Ecto neural progenitor cell (in vitro differentiated cells): ENCODE data around the gene HPS1.

Experiments used
- DNase-seq: peaks from one replicate; pipeline ENCODE4 v3.0.0-alpha.2; 2018; ENCODE audit warnings: low spot score

Gene HPS1

DNA sequence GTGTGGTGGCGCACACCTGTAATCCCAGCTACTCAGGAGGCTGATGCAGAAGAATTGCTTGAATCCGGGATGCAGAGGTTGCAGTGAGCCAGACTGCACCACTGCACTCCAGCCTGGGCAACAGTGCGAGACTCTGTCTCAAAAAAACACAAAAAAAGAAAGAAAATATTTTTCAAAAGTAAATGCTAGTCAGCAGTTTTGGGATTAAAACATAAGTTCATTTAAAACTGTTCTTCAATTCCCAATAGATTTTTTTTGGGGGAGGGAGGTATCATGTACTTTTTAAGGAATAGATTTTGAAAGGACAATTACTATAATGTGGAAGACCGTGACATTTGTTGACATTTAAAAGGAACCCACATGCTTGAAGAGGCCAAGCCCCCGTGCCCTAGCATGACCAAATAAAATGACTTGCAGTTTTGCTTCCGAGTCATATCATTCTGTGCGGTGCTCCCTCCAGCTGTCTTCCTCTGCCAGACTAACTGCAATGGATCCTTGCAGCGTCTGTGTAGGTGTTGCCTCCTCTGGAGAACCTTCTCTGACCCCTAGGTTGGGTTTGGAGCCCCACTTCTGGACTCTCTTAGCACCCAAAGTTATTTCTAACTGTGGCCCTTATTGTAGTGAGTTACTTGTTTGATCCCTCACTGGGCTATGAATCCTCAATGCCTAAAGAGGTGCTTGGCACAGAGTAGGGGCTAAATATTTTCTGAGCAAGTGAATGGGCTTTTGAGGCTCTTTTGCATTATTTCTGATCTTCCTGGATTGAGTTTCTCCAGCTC lies 17.4 kb upstream of the HPS1 start:
- no peak for DNase-seq

DNA sequence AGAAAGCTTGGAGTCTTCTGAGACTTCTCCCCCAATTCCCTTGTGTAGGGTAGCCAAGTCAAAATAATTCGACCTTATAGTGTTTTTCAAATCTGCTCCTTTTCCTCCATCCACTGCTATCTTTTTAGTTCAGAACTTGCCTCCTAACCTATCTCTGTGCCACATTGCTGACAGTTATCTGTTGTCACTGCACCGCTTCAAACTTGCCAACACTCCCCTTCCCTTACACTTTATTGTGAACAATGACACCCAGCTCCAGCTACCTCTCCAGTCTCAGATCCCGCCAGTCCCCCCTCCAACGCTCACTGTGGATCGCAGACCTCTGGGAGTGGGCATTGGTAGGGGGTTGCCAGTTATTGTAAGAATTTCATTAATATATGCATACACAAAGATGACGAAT lies 16.3 kb upstream of the HPS1 start:
- no peak for DNase-seq

DNA sequence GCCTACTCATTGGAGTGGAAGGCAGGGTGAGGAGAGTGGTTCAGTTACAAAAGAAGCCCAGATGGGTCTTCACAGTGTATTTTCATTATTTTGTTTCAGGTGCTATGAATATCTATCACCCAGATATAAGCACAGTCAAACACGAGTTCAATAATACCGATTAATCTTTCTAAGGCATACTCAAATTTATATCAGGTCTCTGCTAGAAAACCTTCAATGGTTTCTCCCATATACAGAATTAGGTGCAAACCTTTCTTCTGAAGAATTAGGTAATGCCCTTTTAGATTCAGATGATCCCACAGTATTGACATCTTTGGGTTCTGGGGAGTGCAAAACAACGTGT lies 14.7 kb upstream of the HPS1 start:
- no peak for DNase-seq

DNA sequence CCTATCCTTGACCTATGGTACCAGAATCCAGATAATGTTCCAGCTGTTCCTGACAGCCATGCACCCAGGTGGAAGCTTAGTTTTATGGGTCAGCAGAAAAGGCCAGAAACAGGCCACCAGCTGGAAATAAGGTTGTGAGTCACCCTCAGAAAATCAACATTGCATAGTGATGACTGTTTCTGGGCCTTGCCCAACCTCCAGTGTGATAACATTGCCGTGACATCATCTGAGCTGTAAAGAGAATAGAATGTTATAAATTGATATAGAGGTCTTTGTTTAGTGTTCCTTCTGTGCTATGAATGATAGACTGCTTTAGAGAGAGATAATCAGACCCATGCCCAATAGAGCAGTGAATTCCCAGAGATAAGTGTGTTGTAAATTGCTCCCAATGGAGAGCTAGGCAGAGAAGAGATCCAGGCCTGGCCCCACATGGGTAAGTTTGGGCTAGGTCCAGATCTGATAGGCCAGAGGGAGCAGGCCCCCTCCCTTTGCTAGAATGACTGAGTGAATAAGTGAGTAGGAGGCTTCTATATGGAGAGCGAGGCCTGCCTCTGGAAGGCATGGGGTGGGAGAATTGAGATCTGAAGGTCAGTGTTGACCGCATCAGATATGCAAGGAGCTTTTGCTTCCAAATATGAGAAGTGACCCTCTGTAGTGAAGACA lies 14.2 kb upstream of the HPS1 start:
- no peak for DNase-seq

DNA sequence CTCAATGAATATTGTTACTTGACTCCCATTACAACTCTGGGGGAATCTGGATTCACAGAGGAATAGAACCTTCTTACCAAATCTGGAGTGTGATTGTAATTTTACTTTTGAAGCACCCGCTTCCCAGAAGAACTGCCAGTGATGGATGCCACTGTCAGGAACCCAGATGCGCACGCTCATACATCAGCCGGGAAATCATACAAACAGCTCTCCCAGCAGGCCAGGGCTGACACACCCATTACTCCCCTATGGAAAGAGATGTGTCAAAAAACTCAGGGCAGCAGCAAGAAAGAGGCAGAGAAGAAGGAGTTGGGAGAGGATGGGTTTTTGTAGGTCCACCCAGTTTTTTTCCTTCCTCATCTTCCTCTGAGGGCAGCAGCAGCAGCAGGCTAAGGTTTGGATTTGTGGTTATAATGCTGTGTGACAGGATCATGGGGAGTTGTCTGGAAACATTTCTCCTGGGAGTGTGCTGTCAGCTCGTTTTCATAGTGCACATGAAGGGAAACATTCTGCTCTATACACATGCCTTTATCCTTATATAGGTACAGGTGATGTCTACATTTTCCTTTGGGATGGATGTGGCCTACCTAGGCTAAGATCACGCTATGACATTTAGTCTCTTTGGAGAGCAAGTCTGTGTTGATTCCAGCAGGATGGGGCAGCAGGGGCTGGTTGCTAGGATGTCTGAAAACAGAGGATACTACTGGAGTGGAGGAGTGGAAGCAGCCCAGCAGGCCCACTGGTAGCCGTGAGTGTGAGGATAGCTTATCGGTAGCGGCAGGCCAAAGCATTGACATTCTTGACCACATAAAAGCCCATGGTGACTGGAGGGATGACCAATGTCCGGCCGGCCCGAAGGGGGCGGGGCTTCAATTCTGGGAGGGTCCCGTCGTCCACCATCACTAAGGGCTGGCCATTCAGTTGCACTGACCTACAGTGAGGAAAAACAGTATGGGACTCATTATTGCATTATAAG lies 12.4 kb upstream of the HPS1 start:
- DNase-seq, result no peak

DNA sequence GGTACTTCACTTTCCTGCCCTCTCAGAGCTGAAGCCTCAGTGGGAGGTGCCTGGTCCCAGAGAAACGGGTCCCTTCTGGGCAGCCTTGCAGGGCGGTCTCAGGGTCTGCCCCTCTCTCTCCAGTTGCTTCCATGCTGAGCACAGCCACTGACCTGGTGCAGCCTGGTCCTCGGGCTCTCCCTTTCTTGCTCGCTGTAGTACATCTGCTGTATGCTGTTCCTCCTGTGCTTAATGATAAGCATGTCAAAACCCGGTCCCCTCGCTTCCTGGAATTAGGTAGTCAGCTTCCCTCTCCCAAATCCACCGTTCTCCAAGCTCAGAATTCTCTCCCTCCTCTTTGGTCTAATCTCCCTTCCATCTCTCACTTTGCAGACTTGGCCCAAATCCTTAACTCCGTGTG lies 11.0 kb upstream of the HPS1 start:
- no peak for DNase-seq

DNA sequence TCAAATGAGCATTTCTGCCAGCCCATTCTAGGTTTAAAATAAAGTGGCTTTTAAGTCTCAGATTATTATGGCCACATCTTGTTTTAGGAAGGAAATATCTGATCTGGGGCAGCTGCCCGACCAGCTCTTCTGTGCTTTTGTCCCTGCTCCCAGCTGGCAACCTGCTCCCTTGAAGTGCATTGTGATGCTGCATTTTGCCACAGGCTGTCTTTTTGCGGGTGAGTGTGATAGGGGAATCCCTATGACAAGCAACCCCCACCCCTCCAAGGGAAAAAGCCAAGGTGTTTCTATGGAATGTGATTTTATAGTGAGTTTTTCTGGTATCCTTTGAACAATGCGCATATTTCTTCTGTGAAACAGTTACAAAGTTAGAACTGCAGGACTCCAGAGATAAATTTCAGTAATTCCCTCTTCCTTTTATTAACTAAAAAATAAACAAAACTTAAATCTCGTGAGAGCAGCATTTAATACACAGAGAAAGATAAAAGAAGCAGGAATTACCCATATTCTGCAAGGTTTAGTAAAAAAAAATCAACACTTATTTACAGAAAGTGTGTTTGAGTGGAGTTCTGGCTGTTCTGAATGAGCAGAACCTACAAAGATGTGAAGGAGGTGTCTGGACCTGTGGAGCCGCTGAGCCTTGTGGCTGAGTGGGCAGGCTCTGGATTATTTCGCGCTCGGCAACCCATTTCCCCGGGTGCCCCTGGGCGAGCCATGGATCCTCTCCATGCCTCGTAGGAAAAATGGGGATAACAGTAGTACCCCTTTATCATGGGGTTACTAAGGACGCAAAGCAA lies 10.1 kb upstream of the HPS1 start:
- DNase-seq, result no peak

DNA sequence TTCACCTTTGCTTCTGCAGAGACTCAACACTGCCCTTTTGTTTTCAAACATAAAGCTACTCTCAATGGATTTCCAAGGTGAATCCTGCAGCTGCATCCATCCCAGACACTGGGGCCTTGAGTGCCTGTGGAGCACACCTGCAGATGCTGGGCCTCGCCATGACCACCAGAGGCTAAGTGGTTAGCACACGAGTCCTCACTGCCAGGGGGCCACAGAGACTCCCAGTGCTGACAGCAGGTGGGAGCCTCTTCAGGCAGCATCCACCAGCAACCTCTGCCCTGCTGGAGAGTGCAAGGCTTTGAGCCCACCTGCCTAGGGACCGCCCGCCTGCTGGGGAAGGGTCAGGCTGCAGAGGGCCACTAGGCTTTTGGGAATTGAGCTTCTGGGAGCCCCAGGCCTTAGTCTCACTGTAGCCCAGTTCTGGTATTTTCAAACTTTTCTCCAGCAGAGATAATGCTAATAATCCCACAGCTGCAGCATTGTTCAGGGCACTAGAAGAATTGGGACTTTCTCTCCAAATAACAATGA lies 9.4 kb upstream of the HPS1 start:
- no peak for DNase-seq

DNA sequence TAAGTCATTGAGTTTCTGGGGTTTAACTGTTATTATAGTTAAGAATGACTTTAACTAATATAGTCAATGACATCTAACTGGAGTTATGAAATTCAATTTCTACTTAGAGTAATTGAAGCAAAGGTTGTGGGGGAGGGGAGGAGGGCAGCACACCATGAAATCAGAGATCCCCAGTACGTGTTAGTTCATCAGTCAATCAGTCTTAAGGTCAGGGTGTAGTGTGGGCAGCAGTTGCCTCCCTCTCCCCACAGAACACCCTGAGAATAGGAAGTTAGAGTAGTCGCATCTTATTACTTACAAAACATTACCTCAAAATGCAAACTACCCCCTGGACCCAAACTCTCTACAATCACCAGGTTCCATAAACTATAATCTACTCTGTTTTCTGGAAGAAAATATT lies 7.0 kb upstream of the HPS1 start:
- DNase-seq, result no peak

DNA sequence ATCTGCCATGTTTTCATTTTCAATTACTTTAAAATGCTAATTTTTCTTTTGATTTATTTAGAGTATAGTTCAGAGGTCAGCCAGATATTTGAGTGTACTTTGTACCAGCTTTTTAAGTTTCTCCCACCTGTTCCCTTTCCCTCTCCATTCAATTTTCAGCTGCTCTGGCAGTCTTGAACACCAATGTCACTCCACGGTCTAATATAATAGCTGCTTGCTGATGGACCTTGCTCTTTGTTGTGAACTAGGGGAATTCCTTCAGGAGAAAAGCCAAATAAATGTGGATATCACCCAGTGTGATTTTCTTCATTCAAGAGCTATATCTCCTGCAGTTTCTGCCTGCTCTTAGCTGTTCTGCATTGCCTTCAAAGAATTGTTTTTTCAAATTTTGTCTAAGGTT lies 3.9 kb upstream of the HPS1 start:
- DNase-seq, result no peak

DNA sequence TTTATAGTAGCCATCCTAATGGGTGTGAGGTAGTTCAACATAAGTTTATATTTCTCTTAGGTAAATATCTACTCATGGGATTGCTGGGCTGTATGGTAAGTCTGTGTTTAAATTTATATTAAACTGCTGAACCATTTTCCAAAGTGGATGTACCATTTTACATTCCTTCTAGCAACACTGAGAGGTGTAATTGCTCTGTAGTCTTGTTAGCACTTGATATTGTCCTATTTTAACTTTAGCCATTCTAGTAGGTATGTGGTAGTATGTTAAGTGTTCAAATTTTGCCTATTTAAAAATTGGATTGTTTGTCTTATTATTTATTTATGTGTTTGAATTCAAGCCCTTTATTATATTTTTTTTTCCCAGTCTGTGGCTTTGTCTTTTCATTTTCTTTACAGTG lies 2.6 kb upstream of the HPS1 start:
- no peak for DNase-seq

DNA sequence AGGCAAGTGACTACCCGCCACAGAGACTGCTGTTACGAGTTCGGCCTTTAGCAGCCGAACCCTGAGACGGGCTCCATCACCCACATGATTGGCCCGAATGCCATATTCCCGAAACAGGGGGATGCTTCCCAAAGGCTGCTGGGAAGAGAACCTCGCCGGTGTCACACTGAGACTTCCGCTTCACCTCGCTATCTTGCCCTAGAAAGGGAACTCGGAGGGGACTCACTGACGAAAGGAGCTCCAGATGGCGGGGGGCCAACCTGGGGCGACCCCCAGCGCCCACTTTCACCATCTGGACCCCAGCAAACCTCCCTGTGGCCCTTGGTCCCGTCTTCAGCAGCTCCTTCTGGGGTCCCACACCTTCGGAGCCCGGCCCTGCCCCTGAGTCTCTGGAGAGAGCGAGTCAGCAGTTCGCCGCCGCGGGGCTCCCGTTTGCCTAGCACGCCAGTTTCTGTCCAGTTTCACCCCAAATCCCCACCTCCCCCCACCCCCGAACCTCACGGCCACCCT lies 529 bp downstream of the HPS1 start:
- peak; percentile 70 for DNase-seq

DNA sequence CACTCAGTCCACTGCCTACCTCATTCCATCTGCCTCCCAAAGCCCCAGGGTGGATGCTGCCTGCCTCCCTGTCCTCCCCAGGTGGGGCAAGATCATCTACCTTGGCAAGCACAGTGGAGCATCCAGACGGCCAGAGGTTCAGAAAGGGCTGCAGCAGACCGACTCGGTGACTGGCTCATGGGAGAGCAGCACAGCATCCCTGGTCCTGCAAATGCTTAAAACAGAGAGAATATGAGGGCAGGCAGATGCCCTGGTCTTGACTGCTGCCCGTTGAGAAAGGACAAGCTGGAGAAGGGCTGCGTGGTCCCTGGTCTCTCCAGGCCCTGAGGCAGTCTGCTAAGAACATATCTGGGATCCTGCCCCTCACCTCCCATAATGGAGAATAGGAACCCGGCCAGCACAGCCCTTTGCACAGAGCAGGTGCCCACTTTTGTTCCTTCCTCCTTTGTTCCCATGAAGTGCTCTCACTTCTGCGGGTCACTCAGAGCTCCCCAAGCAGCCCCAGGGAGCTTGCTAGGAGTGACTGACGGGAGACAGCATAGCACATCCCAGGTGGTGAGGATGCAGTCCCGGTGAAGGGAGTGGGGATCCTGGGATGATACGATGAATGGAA lies 1.4 kb downstream of the HPS1 start:
- no peak for DNase-seq

DNA sequence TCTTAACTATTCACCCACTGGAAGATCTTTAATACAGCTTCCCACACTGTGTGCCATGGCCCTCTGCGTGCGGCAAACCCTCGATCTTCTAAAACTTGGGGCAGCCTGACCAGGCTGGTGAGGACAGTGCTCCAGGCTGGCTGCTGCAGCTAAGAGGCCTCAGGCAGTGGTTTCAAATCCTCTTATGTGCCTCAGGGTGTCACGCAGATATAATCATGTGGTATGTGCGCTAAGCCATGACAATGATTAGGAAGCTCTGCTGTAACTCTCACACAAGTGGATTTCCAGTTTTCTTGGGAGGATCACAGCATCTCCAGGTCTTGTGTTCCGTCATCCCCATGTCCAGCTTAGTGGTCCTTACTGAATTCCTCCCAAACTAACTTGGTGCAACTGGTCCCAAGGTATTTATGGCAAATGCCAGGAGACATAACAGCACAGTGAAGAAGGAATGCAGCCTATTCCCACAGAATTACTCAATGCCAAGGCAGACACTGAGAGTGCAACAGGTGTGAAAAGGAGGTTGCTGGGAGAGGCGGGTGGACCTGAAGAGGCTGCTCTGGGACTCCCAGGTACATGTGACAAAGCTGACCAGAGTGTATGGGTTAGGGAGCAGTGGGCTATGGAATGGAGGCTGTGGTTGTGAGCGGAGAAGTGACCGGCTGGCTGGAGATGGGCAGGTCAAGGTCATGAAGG lies 2.3 kb downstream of the HPS1 start:
- no peak for DNase-seq

DNA sequence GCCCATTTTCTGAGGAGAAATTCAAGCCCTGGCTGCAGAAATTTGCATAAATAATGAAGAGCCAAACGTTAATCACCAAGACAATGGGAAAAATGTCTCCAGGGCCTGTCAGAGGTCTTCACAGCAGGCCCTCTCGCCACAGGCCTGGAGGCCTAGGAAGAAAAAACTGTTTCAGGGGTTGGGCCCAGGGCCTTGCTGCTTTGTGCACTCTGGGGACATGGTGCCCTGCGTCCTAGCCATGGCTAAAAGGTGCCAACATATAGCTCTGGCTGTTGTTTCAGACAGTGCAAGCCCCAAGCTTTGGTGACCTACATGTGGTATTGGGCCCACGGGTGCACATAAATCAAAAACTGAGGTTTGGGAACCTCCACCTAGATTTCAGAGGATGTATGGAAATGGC lies 8.0 kb downstream of the HPS1 start:
- DNase-seq, result no peak

DNA sequence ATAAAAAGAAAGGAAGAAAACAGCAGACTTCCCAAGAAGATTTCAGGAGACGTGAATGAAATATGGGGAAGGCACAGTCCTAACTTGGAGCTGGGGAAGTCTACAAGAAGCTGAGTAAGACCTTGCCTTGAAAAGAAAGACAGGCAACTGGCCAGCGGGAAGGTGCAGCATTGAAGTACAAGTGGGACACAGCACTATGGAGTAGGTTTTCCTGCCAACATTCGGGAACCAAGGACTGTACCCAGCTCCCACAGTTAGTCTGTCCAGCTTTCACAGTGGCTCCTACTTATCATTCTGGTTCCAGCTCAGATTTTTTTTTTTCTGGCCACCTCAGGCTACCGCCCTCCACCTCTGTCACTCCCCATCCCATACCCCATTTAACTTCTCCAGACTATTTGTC lies 10.0 kb downstream of the HPS1 start:
- DNase-seq, result no peak

DNA sequence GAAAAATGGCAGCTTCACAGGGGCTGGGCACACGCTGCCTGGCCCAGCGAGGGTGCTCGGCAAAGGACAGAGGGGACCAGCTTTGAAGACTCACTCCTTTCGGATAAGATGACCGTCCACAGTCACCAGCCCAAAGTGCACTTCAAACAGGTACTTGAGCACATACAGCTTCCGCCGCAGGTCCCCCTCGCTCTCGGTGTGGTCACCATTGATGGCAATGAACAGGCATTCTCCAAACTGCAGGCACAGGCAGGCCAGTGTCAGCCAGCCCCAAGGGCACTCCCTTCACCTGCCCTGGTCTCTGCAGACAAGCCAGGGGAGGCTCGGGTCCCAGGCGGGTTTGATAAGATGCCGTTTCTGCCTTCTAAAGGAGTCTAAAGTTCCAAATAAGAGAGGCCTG lies 11.6 kb downstream of the HPS1 start:
- DNase-seq, result no peak

DNA sequence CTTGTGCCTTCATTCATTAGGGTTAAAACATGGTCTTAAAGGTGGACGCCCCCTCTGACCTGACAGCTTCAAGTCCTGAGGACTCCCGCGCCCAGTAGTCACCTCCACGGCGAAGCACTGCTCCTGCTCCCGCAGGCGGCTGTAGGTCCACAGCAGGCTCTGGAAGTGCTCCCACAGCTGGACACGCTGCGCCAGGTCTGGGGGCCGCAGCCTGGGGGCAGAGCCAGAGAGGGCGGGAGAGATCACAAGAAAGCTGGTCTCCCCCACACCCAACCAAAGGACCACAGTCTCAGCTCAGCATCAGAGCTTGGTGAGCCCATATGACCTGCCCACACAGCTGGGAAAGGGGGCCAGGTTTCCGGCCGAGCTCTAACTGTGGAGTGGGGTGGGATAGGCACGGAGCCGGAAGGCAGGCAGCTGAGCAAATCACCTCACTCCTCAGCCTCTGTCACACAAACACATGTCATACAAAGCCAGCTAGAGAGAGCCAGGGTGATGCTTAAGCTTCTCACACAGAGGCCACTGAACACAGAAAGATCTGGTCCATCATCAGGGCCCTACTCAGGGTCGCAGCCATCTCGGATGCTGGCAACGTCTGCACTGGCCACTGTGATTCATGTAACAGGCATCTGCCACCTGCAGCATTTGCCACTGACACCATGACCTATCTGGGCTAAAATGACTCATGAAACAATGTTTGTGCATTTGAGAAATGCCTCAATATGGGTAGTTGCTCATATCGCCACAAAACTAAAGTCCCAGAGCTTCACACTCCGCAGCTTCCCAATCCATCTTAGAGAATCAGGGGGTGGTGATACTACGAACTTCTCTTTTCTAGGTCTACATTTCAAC lies 12.6 kb downstream of the HPS1 start:
- DNase-seq, result no peak

DNA sequence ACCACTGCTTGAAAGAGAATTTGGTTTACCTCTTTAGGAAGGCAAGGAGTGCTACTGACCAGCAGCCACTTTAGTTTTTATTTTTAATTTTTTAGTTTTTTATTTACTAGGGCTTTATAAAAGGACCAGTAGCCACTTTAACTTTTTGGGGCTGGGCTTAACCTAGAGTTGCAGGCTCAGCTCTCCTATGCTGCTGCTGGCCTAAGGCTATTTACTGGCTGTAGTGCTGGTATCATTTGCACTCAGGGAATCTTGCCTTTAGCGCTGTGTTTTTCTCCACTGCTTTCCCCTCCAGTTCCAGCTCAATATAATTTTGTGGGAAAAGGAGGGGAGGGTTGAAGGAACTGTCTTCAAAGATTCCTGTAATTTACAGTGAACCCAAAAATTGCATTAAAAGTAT lies 13.4 kb downstream of the HPS1 start:
- DNase-seq, result peak; percentile 7

DNA sequence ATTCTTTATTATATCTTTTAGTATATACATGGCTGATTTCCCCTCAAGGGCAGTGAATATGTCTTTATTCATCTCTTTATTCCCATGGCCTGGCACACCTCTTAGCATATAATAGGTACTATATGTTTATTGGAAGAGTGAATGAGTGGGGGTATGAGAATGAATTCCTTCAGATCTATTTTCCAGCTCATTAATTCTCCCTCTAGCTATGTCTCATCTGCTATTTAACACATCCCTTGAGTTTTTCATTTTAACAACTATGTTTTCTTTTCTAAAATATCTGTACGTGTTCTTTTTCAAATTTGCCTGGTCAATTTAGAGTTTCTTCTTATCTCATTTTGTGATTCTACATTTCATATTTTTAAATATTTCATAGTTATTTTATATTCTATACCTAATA lies 14.4 kb downstream of the HPS1 start:
- DNase-seq, result no peak
